ENCODE data around the gene PAPPA2. TPM values are rescaled to one million over a fixed set of nuclear protein-coding genes. Genes with fewer than 3 reads are reported as not detected.

Gene PAPPA2
- total RNA-seq, 2 experiments from 2014 or later, result 0.19 TPM; not detected in 1

DNA sequence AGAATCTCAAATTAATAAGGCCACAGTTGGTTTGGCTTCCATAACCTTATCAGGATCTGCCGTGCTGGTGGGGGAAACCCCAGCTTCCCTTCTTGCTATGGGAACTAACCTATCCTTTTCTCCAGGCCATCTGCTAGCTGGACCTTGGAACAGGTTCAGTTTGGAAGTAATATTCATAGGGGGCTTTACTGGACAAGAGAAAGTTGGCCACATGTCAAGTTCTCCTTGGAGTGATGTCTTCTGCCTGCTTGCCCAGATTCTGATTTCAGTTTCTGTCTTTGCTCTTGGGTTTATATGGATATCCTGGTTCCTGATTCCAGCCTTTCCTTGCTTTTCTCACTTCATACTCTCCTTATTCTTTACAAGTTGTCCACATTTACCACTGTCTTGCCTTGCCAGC is 421.9 kb downstream of the PAPPA2 start:
- Histone ChIP-seq H3K36me3 (ENCODE audit: insufficient read depth, low read length) (no peaks in the 10 kb centered on the region), H3K9me2 (ENCODE audit: insufficient read depth, low read length) (no peaks in the 10 kb centered on the region), H3K79me2 (ENCODE audit: insufficient read depth, low read depth, low read length) (no peaks in the 10 kb centered on the region), H2AFZ (ENCODE audit: low read length) (no peak overlapping the region), H3K4me3 (ENCODE audit: low read depth, low read length, poor library complexity, severe bottlenecking) (no peak overlapping the region), H3K27ac (ENCODE audit: low read depth, low read length, poor library complexity, severe bottlenecking) (no peak overlapping the region), H3K4me2 (ENCODE audit: low read length) (no peak overlapping the region), H4K20me1 (ENCODE audit: insufficient read depth, low read length) (no peaks in the 10 kb centered on the region), H3K9me3 (ENCODE audit: low read length) (no peaks in the 10 kb centered on the region), H3K4me1 (ENCODE audit: insufficient read depth, low read length, poor library complexity, severe bottlenecking) (no peaks in the 10 kb centered on the region)
- no peak for TF ChIP-seq EZH2phosphoT487 (IDR thresholded peaks at IDR 0.05; ENCODE audit: borderline replicate concordance, low read depth, low read length)
- TF ChIP-seq, protein P1, sequence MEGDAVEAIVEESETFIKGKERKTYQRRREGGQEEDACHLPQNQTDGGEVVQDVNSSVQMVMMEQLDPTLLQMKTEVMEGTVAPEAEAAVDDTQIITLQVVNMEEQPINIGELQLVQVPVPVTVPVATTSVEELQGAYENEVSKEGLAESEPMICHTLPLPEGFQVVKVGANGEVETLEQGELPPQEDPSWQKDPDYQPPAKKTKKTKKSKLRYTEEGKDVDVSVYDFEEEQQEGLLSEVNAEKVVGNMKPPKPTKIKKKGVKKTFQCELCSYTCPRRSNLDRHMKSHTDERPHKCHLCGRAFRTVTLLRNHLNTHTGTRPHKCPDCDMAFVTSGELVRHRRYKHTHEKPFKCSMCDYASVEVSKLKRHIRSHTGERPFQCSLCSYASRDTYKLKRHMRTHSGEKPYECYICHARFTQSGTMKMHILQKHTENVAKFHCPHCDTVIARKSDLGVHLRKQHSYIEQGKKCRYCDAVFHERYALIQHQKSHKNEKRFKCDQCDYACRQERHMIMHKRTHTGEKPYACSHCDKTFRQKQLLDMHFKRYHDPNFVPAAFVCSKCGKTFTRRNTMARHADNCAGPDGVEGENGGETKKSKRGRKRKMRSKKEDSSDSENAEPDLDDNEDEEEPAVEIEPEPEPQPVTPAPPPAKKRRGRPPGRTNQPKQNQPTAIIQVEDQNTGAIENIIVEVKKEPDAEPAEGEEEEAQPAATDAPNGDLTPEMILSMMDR (conservative IDR thresholded peaks at IDR 0.05; ENCODE audit: low read length), result no peak
- no peak for DNase-seq (ENCODE audit: low spot score)
- no TSS peak for BruUV-seq (replicated peaks)
- CTCF ChIA-PET (ENCODE audit: unreplicated experiment), result no interaction called here
- POLR2A ChIA-PET, result no interaction called here
- intact Hi-C loops (cut with micrococcal nuclease; ENCODE audit: unreplicated experiment), result loop anchor here (10.0 kb wide), 1 partner anchor 510 kb away; no protein-coding TSS in a partner anchor

DNA sequence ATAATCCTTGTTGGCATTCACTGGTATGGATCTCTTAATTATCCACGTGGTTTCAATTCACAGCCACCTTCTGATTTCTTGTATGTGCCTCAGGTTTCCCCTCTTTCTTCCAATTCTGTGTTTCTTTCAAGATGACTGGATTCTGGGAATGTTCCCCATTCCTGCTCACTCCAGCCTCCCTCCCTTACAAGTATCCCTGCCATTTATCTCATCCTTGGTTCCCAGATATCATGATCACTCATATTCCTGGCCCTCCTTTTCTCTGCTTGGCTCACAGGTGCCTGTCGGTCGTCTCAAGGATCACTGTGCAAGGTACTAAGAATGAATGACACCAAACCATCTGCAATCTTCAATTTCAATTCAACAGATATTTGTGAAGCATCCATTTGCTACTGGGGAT is 422.4 kb downstream of the PAPPA2 start:
- H3K79me2 ChIP-seq (ENCODE audit: insufficient read depth, low read depth, low read length), result no peaks in the 10 kb centered on the region
- H3K9me2 ChIP-seq (ENCODE audit: insufficient read depth, low read length), result no peaks in the 10 kb centered on the region
- TF ChIP-seq EZH2phosphoT487 (IDR thresholded peaks at IDR 0.05; ENCODE audit: borderline replicate concordance, low read depth, low read length), result no peak
- TF ChIP-seq, protein P1 (conservative IDR thresholded peaks at IDR 0.05; ENCODE audit: low read length), result no peak
- no peak overlapping the region for H3K4me3 ChIP-seq (ENCODE audit: low read depth, low read length, poor library complexity, severe bottlenecking)
- H3K27ac ChIP-seq (ENCODE audit: low read depth, low read length, poor library complexity, severe bottlenecking), result no peak overlapping the region
- ChIA-PET CTCF (ENCODE audit: unreplicated experiment) (no interaction called here), POLR2A (no interaction called here)
- H3K9me3 ChIP-seq (ENCODE audit: low read length), result no peaks in the 10 kb centered on the region
- no peaks in the 10 kb centered on the region for H3K36me3 ChIP-seq (ENCODE audit: insufficient read depth, low read length)
- no peak overlapping the region for H2AFZ ChIP-seq (ENCODE audit: low read length)
- H3K4me2 ChIP-seq (ENCODE audit: low read length), result no peak overlapping the region
- no peaks in the 10 kb centered on the region for H3K4me1 ChIP-seq (ENCODE audit: insufficient read depth, low read length, poor library complexity, severe bottlenecking)
- DNase-seq (ENCODE audit: low spot score), result no peak
- BruUV-seq (replicated peaks), result no TSS peak
- intact Hi-C loops (cut with micrococcal nuclease; ENCODE audit: unreplicated experiment), result loop anchor here (10.0 kb wide), 1 partner anchor 511 kb away; no protein-coding TSS in a partner anchor
- no peaks in the 10 kb centered on the region for H4K20me1 ChIP-seq (ENCODE audit: insufficient read depth, low read length)

DNA sequence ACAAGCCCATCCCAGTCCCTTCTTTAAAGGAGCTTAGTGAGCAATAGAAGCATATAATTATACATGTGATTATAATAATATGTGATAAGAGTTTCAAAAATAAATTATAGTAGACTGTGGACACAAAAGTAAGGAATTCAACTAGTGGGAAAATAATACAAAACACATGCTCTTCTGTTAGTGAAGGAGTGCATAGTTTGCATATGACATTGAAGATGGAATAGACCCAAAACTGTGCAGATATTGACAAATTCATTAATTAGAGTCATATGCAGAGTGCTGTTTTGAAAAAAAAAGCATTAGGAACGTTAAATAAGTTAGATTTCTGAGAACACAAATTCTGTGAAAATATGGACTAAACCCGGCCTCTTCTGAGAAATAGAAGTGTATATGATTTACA is 422.8 kb downstream of the PAPPA2 start:
- H3K4me3 ChIP-seq (ENCODE audit: low read depth, low read length, poor library complexity, severe bottlenecking), result no peak overlapping the region
- H2AFZ ChIP-seq (ENCODE audit: low read length), result no peak overlapping the region
- BruUV-seq (replicated peaks), result no TSS peak
- no peak for DNase-seq (ENCODE audit: low spot score)
- no peaks in the 10 kb centered on the region for H4K20me1 ChIP-seq (ENCODE audit: insufficient read depth, low read length)
- H3K4me2 ChIP-seq (ENCODE audit: low read length), result no peak overlapping the region
- H3K27ac ChIP-seq (ENCODE audit: low read depth, low read length, poor library complexity, severe bottlenecking), result no peak overlapping the region
- no peaks in the 10 kb centered on the region for H3K79me2 ChIP-seq (ENCODE audit: insufficient read depth, low read depth, low read length)
- no peaks in the 10 kb centered on the region for H3K36me3 ChIP-seq (ENCODE audit: insufficient read depth, low read length)
- no peaks in the 10 kb centered on the region for H3K9me2 ChIP-seq (ENCODE audit: insufficient read depth, low read length)
- CTCF ChIA-PET (ENCODE audit: unreplicated experiment), result no interaction called here
- no peaks in the 10 kb centered on the region for H3K4me1 ChIP-seq (ENCODE audit: insufficient read depth, low read length, poor library complexity, severe bottlenecking)
- POLR2A ChIA-PET, result interaction anchor here (0.6 kb wide), 1 partner anchor 935 kb away, joined by 3 read pairs; no protein-coding TSS in a partner anchor
- H3K9me3 ChIP-seq (ENCODE audit: low read length), result no peaks in the 10 kb centered on the region
- TF ChIP-seq, protein P1 (conservative IDR thresholded peaks at IDR 0.05; ENCODE audit: low read length), result no peak
- no peak for TF ChIP-seq EZH2phosphoT487 (IDR thresholded peaks at IDR 0.05; ENCODE audit: borderline replicate concordance, low read depth, low read length)
- intact Hi-C loops (cut with micrococcal nuclease; ENCODE audit: unreplicated experiment), result loop anchor here (10.0 kb wide), 1 partner anchor 511 kb away; no protein-coding TSS in a partner anchor

Data from OCI-LY7 (cell line).